ENCODE data around the gene COL16A1.

COL16A1 gene

DNA sequence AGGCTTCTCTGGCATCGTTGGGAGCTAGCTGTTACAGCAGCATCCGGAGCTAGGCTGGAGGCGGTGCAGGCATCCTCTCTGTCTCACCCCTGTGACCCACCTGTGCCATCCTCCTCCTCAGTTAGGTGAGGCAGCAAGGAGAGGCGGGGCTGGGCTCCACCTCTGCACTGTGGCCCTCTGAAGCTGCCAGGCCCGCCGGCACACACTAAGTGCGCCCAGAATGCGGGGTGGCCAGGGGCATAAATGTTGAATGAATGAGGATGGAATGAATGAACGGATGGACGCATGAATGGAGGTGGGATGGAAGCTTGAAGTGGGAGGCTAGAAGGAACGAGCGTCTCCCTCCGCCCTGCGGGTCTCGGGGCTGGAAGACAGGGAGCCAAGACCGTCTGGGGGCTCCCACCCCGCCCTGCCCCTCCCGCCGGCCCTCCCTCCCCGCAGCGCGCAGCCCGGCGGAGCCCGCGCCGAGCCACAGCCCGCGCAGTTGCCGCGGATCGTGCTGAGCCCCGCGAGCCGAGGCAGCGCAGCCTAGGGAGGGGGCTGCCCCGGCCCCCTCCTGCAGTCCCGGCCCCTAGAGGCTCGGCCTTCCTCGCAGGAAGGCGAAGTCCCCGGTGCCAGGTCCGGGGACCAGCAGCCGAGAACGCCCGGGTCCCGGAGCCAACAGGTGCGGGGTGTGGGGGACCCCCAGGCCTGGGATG is 86.5 kb downstream of the COL16A1 start, which contains the start of gene HCRTR1:
HCRTR1 (plus strand) TSS at position 472 of the 698 bp plus-strand sequence. CDS start 1,504 bp downstream, outside the sequence.
- TF ChIP-seq, protein P1, sequence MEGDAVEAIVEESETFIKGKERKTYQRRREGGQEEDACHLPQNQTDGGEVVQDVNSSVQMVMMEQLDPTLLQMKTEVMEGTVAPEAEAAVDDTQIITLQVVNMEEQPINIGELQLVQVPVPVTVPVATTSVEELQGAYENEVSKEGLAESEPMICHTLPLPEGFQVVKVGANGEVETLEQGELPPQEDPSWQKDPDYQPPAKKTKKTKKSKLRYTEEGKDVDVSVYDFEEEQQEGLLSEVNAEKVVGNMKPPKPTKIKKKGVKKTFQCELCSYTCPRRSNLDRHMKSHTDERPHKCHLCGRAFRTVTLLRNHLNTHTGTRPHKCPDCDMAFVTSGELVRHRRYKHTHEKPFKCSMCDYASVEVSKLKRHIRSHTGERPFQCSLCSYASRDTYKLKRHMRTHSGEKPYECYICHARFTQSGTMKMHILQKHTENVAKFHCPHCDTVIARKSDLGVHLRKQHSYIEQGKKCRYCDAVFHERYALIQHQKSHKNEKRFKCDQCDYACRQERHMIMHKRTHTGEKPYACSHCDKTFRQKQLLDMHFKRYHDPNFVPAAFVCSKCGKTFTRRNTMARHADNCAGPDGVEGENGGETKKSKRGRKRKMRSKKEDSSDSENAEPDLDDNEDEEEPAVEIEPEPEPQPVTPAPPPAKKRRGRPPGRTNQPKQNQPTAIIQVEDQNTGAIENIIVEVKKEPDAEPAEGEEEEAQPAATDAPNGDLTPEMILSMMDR (IDR thresholded peaks at IDR 0.05; ENCODE audit: extremely low read depth, insufficient read depth, missing control alignments): no peak
- no peak for DNase-seq (ENCODE audit: low spot score)
- in situ Hi-C loops (cut with MboI; ENCODE audit: low pct_unique_long_range_greater_than_20kb, low sequenced_read_pairs, unreplicated experiment): loop anchor here (10.0 kb wide), 1 partner anchor 53 kb away; no protein-coding TSS in a partner anchor

DNA sequence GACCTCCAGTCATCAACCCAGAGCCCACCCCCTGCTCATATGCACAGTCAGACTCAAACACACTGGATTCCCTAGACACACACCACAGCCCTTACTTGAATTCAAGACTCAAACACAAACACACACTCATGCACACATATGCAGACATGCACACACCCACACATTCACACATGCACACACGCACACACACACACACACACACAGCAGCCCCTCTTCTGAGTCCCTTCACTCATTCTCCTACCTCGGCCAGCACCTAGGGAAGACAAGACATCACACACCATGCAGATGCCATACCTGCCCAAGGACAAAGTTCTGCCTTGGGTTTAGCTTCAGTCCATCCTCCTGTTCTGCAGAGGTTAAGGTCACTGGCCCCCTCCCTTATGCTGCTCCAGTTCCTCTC is 87.9 kb downstream of the COL16A1 start:
- in situ Hi-C loops (cut with MboI; ENCODE audit: low pct_unique_long_range_greater_than_20kb, low sequenced_read_pairs, unreplicated experiment): loop anchor here (10.0 kb wide), 1 partner anchor 51 kb away; no protein-coding TSS in a partner anchor
- no peak for DNase-seq (ENCODE audit: low spot score)

DNA sequence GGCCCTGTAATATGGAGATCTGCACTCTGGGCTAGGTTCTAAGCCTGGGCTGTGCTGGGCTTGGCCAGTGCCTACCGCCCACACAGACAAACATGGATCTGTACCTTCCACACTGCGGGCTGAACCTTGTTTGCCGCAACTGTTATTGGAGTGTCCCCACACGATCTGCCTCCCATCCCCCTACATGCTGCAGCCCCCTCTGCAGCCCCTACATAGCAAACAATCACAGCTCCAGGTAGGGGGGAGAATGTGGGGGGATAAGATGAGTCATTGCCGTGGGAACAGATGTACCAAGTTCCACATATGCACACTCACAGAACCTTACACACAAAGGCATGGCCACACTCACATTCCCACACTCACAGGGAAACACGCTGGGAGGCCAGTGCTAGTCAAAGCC is 88.4 kb downstream of the COL16A1 start:
- in situ Hi-C loops (cut with MboI; ENCODE audit: low pct_unique_long_range_greater_than_20kb, low sequenced_read_pairs, unreplicated experiment): loop anchor here (10.0 kb wide), 1 partner anchor 51 kb away; no protein-coding TSS in a partner anchor
- no peak for DNase-seq (ENCODE audit: low spot score)
- TF ChIP-seq, protein P1 (IDR thresholded peaks at IDR 0.05; ENCODE audit: extremely low read depth, insufficient read depth, missing control alignments): no peak

More for the DNA sequence above, 87.9 kb downstream of the COL16A1 start:
- TF ChIP-seq, protein P1 (IDR thresholded peaks at IDR 0.05; ENCODE audit: extremely low read depth, insufficient read depth, missing control alignments): no peak

DNA sequence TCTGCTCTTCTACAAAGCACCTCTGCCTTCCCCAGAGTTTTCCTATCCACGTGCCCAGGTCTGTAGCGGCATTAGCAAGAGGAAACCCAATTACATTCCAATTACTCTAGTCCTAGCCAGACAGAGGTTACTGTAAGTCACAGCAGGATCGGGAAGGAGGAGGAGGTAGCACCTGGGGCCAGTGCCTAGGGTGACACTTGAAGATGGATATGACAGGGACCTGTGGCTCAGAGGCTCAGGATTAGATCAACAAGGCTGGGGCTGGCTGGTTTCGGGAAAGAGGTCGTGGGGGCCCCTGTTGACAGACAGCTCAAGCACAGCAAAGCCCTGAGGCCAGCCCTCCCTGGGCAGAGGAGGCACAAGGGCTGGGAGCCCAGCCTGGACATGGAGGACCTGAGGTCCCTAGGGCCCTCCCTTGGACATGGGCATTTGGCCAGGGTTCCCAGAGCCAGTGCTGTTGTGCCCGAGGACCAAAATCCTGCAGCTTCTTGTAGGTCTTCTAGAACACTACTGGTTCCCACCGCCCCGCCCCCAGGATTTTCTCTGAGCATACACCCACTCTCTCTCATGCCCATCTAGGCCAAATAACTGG is 89.3 kb downstream of the COL16A1 start:
- in situ Hi-C loops (cut with MboI; ENCODE audit: low pct_unique_long_range_greater_than_20kb, low sequenced_read_pairs, unreplicated experiment): loop anchor here (10.0 kb wide), 1 partner anchor 50 kb away; no protein-coding TSS in a partner anchor
- TF ChIP-seq, protein P1 (IDR thresholded peaks at IDR 0.05; ENCODE audit: extremely low read depth, insufficient read depth, missing control alignments): no peak
- DNase-seq (ENCODE audit: low spot score): no peak

DNA sequence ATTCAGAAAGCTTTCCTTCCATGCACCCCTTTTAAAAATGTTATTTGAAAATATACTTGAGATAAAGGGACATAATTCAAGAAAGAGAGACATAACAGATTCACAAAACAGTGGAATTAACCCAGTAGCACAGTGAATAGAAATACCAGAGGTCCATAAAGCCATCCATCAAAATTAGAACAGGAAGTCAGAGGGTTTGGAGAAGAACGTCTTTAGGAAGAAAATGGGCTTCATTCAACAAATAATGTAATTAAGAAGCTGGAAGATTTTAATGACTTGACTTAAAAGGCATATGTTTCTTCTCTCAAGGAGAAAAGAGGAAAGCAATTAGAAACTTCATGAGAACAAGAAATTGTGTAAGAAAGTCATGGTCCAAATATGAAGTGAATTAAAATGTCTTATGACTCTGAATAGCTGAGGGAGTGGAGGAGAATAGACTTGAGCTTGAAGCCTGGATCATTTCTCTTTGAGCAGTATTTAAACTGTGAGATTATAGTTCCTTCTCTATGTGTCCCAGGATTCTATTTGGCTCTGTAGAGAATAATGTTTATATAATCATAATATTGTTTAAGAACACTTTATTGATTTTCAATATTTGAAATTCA is 94.2 kb downstream of the COL16A1 start:
- TF ChIP-seq, protein P1 (IDR thresholded peaks at IDR 0.05; ENCODE audit: extremely low read depth, insufficient read depth, missing control alignments): no peak
- in situ Hi-C loops (cut with MboI; ENCODE audit: low pct_unique_long_range_greater_than_20kb, low sequenced_read_pairs, unreplicated experiment): loop anchor here (10.0 kb wide), 1 partner anchor 45 kb away; no protein-coding TSS in a partner anchor
- DNase-seq (ENCODE audit: low spot score): no peak

DNA sequence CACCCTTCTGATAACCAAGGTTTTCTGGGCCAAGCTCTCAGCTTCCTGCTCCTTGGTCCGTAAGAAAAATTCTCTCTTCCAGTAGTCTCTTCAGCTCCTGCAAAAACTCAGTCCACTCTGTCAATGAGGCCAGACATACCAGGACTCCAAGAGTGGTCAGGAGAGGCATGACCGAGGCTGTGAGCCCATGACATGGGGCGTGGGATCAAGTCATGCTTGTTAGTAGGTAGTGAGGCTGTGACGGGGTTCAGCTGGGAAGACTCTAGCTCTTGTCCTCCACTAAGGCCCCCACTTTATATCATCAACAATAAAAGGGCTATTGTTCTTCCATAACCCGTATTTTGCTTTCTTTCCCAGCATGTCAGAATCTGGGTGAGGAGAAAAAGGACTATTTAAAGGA is 96.5 kb downstream of the COL16A1 start:
- in situ Hi-C loops (cut with MboI; ENCODE audit: low pct_unique_long_range_greater_than_20kb, low sequenced_read_pairs, unreplicated experiment): no loop called here
- TF ChIP-seq, protein P1 (IDR thresholded peaks at IDR 0.05; ENCODE audit: extremely low read depth, insufficient read depth, missing control alignments): no peak
- no peak for DNase-seq (ENCODE audit: low spot score)

All from GM13977 (cell line).